ENCODE data around the gene MAPKAPK3. TPM values are rescaled to one million over a fixed set of nuclear protein-coding genes. Genes with fewer than 3 reads are reported as not detected.

The MAPKAPK3 gene
- total and polyA plus RNA-seq, 2 of the 4 experiments (the other 2 are of a cell fraction): 38.3 to 57.2 TPM

DNA sequence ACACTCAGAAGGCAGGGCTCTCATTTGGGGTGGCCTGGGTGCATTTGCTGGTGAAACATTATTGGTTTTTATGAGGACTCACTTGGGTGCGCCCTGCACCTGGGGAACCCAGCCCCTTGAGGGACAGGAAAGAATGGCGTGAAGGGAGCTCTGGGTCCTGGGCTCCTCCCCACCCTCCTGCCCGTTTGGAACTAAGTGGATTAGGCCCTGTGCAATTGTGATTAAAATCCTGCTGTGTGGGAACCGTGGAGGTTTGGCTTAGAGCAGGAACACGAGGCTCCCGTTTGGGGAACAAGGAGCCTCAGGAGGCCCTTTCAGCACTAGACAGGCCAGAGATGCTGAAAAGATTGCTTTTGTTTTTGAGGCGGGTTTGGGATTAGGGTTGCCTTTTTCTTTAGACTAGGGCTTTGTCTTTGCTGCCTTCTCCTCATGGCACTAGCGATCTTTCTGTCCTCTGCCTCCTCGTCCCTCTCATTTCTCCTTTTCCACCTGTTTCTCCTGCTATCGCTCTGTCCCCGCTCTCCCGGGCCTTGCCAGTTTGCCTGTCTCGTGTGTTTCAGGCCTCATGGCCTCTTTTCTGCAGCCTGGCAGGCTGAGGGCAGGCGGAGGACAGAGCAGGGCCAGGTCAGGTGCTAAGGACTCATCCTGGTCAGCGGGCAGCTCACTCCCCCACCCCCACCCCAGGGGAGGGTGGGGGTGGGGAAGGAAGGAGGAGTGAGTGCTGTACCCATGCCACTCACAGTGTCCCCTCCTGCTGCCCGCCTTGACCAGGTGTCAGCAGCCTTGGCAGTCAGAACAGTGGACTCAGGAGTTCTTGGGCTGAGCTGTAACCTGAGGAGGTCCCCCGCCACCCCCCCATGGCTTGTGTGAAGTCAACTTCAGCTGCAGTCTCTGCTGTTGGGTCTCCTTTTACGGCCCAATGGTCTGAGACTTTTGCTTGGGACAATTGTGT is 8.6 kb downstream of the MAPKAPK3 start:
- no peak overlapping the region for H2BK15ac ChIP-seq (ENCODE audit: low read depth, low read length)
- no peak overlapping the region for H3K27ac ChIP-seq (ENCODE audit: insufficient read depth, low read length)
- no peak overlapping the region for H3K4ac ChIP-seq (ENCODE audit: low read depth, low read length)
- 81% methylated on average over 5 of the region's 18 CpGs; no CpG with 5 or more reads in 1 of the 2 experiments for WGBS, 2 experiments (ENCODE audit: extremely low coverage in 2 of 2, insufficient read length in 1 of 2)
- H4K8ac ChIP-seq (ENCODE audit: low read depth in 2 of 2, low read length in 2 of 2): no peak overlapping the region
- dilution Hi-C loops (cut with HindIII; ENCODE audit: low sequenced_read_pairs, unreplicated experiment) (no loop called here), in situ Hi-C loops (cut with MboI; ENCODE audit: low sequenced_read_pairs) (no loop called here), intact Hi-C loops (cut with micrococcal nuclease) (no loop called here)
- DNase-seq (no peak), ATAC-seq (ENCODE audit: low read depth) (no peak)
- no peak overlapping the region for H2AK9ac ChIP-seq (replicated peaks; ENCODE audit: low read depth, low read length, poor library complexity)
- peaks cover 6% of the 10 kb centered on the region for H3K4me1 ChIP-seq (ENCODE audit: control insufficient read depth, insufficient read depth, low read length)
- no peaks in the 10 kb centered on the region for H3K9me3 ChIP-seq (ENCODE audit: control insufficient read depth, insufficient read depth, low read length)
- H4K5ac ChIP-seq (ENCODE audit: low read depth, low read length): no peak overlapping the region
- H3K56ac ChIP-seq (ENCODE audit: extremely low read depth, insufficient read depth, low read length): no peak overlapping the region
- H2BK20ac ChIP-seq (ENCODE audit: low read depth, low read length): no peak overlapping the region
- no peak overlapping the region for H2BK5ac ChIP-seq (ENCODE audit: low read depth, low read length, poor library complexity, severe bottlenecking)
- H3K9ac ChIP-seq (ENCODE audit: low read depth, low read length): no peak overlapping the region
- POLR2A ChIA-PET (ENCODE audit: unreplicated experiment): no interaction called here
- peaks cover 25% of the 10 kb centered on the region for H3K9me1 ChIP-seq (ENCODE audit: insufficient read depth, low read length)
- peaks cover 0 to 14% of the 10 kb centered on the region in 2 experiments; a peak in 2 of 4 replicates for H3K79me1 ChIP-seq (ENCODE audit: low read depth in 1 of 2, low read length in 2 of 2)
- no peak overlapping the region for H3K4me2 ChIP-seq (ENCODE audit: low read depth, low read length)
- H3K27me3 ChIP-seq (ENCODE audit: control insufficient read depth, insufficient read depth, low read length): no peaks in the 10 kb centered on the region
- peaks cover 7% of the 10 kb centered on the region for H4K20me1 ChIP-seq (ENCODE audit: insufficient read depth, low read length)
- no peak overlapping the region for H3K4me3 ChIP-seq (ENCODE audit: insufficient read depth, low read depth, low read length)
- BruUV-seq (replicated peaks): no TSS peak
- no peak overlapping the region for H2AK5ac ChIP-seq (ENCODE audit: low read depth, low read length)
- H3K18ac ChIP-seq (ENCODE audit: low read depth, low read length): no peak overlapping the region
- H2BK120ac ChIP-seq (ENCODE audit: low read depth, low read length): no peak overlapping the region
- H3K36me3 ChIP-seq (ENCODE audit: control insufficient read depth, insufficient read depth, low read length): no peaks in the 10 kb centered on the region
- H3K23ac ChIP-seq (ENCODE audit: low read depth, low read length): no peak overlapping the region
- H3K14ac ChIP-seq (replicated peaks; ENCODE audit: low read depth, low read length): no peak overlapping the region
- CTCF ChIA-PET: interaction anchor here (0.9 kb wide), 1 partner anchor 10 kb away, joined by 5 read pairs; no protein-coding TSS in a partner anchor
- no peak overlapping the region for H4K91ac ChIP-seq (ENCODE audit: insufficient read depth, low read depth, low read length)
- no peak overlapping the region for H2AFZ ChIP-seq (replicated peaks; ENCODE audit: low read length, poor library complexity)
- TF ChIP-seq MAFK (IDR thresholded peaks at IDR 0.05; ENCODE audit: low read depth, low read length) (no peak), BHLHE40 (IDR thresholded peaks at IDR 0.05; ENCODE audit: low read depth, low read length) (no peak), FOS (IDR thresholded peaks at IDR 0.05; ENCODE audit: low read depth, low read length) (no peak), POLR2A (IDR thresholded peaks at IDR 0.05; ENCODE audit: low read depth, low read length) (no peak), USF2 (IDR thresholded peaks at IDR 0.05; ENCODE audit: low read depth, low read length) (no peak), NFE2L2 (IDR thresholded peaks at IDR 0.05; ENCODE audit: low read depth, low read length) (no peak), CHD1 (IDR thresholded peaks at IDR 0.05; ENCODE audit: low read depth, low read length) (no peak), MAZ (IDR thresholded peaks at IDR 0.05; ENCODE audit: borderline replicate concordance, low read depth, low read length) (no peak), MXI1 (IDR thresholded peaks at IDR 0.05; ENCODE audit: borderline replicate concordance, low read depth, low read length) (no peak), CEBPB (IDR thresholded peaks at IDR 0.05; ENCODE audit: low read depth, low read length) (no peak), RCOR1 (IDR thresholded peaks at IDR 0.05; ENCODE audit: insufficient replicate concordance, low read length) (no peak), RFX5 (IDR thresholded peaks at IDR 0.05; ENCODE audit: low read depth, low read length) (no peak), SMC3 (IDR thresholded peaks at IDR 0.05; ENCODE audit: low read depth, low read length) (no peak)
- TF ChIP-seq, protein P1, sequence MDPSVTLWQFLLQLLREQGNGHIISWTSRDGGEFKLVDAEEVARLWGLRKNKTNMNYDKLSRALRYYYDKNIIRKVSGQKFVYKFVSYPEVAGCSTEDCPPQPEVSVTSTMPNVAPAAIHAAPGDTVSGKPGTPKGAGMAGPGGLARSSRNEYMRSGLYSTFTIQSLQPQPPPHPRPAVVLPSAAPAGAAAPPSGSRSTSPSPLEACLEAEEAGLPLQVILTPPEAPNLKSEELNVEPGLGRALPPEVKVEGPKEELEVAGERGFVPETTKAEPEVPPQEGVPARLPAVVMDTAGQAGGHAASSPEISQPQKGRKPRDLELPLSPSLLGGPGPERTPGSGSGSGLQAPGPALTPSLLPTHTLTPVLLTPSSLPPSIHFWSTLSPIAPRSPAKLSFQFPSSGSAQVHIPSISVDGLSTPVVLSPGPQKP (IDR thresholded peaks at IDR 0.05; ENCODE audit: borderline replicate concordance, low read depth, low read length): no peak

Data from IMR-90 (cell line).